ENCODE measurements around the gene RETREG2.

RETREG2 gene

DNA sequence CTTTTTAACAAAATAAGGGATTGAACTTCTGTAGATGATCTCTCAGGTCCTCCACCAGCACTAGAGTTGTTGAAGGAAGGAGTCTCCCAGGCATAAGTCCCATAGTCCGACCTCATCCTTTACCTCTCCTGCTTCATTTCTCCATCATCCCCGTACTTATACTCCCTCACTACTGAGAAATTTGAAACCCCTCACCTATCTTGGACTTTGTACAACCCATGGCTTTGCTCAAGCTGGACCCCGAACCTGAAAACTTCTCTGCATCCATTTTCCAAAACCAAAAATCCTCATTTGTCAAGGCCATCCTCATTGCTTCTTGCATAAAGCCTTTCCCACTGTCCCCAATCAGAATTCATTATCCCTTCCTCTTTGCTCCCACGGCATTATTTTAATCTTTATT, 17.0 kb upstream of the RETREG2 start:
- Mint-ChIP-seq H3K4me3 (peak overlapping the region; percentile 94), H3K27me3 (no peaks in the 10 kb centered on the region), H3K9me3 (no peaks in the 10 kb centered on the region), H3K36me3 (peaks cover 2% of the 10 kb centered on the region), H3K27ac (peak overlapping the region; percentile 100), H3K4me1 (peaks cover 25% of the 10 kb centered on the region)

- H3K27me3 Mint-ChIP-seq: no peaks in the 10 kb centered on the region
- H3K4me1 Mint-ChIP-seq: peaks cover 25% of the 10 kb centered on the region
- H3K9me3 Mint-ChIP-seq: no peaks in the 10 kb centered on the region
- H3K36me3 Mint-ChIP-seq: no peaks in the 10 kb centered on the region
- H3K27ac Mint-ChIP-seq: no peak overlapping the region
- H3K4me3 Mint-ChIP-seq: no peak overlapping the region
Observed at GRCh38 chr2:219163156-219163555, 14.9 kb upstream of the RETREG2 start.

GRCh38 chr2:219165058-219165911, 12.8 kb upstream of the RETREG2 start:
- Mint-ChIP-seq H3K9me3 (no peaks in the 10 kb centered on the region), H3K4me1 (peaks cover 12% of the 10 kb centered on the region), H3K4me3 (no peak overlapping the region), H3K36me3 (no peaks in the 10 kb centered on the region), H3K27ac (no peak overlapping the region), H3K27me3 (no peaks in the 10 kb centered on the region)

DNA sequence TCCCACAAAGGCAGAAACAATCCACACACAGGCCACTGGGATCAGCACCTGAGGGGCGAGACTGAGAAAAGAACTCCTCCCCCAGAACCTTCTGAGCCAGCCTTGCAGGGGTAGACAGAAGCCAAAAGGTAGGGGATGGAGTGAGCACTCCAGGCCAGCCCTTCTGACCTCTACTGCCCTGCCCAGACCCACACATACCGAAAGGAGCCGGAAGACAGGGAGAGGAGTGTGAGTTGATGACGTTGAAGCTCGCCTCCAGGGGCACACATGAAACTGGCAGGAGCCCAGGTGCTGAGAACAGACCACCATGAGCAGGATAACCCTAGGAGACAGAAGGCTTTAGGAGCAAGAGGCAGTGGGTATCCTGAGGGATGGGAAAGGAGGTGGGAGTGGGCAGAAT, 10.1 kb upstream of the RETREG2 start:
- Mint-ChIP-seq H3K4me3 (no peak overlapping the region), H3K36me3 (no peaks in the 10 kb centered on the region), H3K27me3 (no peaks in the 10 kb centered on the region), H3K27ac (no peak overlapping the region), H3K9me3 (no peaks in the 10 kb centered on the region), H3K4me1 (peaks cover 4% of the 10 kb centered on the region)

DNA sequence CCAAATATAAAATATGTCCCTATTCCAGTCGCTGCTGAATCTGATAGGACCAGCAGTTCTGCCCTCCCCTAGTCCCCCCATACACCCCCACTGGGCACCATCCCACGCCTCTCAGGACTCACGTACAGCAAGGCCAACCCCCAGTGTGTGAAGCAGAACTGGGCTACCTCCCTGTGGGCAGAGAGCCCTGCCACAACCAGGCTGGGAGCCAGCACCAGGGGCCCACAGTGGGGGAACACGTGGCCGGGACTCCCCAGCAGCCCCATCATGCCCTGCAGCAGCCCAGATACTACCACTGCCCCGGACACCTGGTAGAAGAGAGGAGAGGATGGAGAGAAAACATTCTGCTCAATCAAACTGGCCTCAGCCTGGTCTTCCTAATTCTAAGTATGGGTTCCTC, 9.5 kb upstream of the RETREG2 start:
- Mint-ChIP-seq H3K4me3 (no peak overlapping the region), H3K4me1 (peaks cover 4% of the 10 kb centered on the region), H3K27me3 (no peaks in the 10 kb centered on the region), H3K36me3 (no peaks in the 10 kb centered on the region), H3K9me3 (no peaks in the 10 kb centered on the region), H3K27ac (no peak overlapping the region)

DNA sequence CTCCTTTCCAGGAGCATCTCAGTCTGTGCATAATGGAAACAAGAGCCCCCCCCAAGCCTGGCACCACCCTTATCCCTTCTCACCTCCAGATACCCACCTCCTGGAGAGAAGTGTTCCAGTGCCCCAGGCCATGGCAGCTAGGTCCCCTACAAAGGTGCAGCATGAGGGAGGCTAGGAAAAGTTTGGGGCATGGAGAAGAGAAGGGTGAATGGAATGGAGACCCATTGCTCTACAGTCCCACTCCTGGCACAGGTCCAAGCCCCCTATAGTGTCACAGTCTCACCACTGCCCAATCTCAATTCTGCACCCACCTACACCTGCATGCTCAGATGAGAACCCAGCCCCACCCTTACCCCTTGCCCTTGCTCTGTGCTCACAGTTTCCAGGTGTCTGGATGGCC, 9.1 kb upstream of the RETREG2 start:
- peaks cover under 1% of the 10 kb centered on the region for H3K36me3 Mint-ChIP-seq
- no peak overlapping the region for H3K4me3 Mint-ChIP-seq
- peaks cover 6% of the 10 kb centered on the region for H3K4me1 Mint-ChIP-seq
- H3K9me3 Mint-ChIP-seq: no peaks in the 10 kb centered on the region
- no peak overlapping the region for H3K27ac Mint-ChIP-seq
- H3K27me3 Mint-ChIP-seq: no peaks in the 10 kb centered on the region

GRCh38 chr2:219169930-219170654, 8.0 kb upstream of the RETREG2 start, which contains the start of gene SLC23A3:
Gene SLC23A3, minus strand, starts transcription at chr2:219170029. Its CDS starts 45 bp downstream, at chr2:219169984.
- H3K9me3 Mint-ChIP-seq: no peaks in the 10 kb centered on the region
- peaks cover 17% of the 10 kb centered on the region for H3K4me1 Mint-ChIP-seq
- peak within 1 kb of the TSS; percentile 68 for H3K27ac Mint-ChIP-seq
- H3K4me3 Mint-ChIP-seq: no peak within 1 kb of the TSS
- H3K36me3 Mint-ChIP-seq: peaks cover 6% of the 10 kb centered on the region
- H3K27me3 Mint-ChIP-seq: no peaks in the 10 kb centered on the region

DNA sequence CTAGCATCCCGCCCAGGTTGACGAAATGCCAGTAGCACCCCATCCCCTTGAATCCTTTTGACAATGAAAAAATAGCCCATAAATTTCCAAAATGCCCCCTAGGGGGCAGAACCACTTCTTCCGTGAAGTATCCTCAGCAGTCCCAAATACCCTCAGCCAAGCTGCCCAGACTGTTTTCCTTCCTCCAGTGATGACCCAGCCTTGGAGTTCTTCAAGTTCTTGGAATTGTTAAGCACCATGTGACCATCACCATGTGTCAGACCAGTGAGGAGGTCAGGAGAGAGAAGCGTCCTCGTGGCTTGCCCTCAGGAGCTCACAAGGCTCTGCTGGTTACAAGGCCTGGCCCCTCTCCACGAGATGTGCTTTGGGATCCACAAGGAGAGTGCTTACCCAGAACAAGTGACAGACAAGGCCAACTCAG, 6.8 kb upstream of the RETREG2 start:
- peaks cover 27% of the 10 kb centered on the region for H3K4me1 Mint-ChIP-seq
- H3K27me3 Mint-ChIP-seq: no peaks in the 10 kb centered on the region
- peaks cover 6% of the 10 kb centered on the region for H3K36me3 Mint-ChIP-seq
- H3K4me3 Mint-ChIP-seq: no peak overlapping the region
- H3K9me3 Mint-ChIP-seq: no peaks in the 10 kb centered on the region
- no peak overlapping the region for H3K27ac Mint-ChIP-seq

DNA sequence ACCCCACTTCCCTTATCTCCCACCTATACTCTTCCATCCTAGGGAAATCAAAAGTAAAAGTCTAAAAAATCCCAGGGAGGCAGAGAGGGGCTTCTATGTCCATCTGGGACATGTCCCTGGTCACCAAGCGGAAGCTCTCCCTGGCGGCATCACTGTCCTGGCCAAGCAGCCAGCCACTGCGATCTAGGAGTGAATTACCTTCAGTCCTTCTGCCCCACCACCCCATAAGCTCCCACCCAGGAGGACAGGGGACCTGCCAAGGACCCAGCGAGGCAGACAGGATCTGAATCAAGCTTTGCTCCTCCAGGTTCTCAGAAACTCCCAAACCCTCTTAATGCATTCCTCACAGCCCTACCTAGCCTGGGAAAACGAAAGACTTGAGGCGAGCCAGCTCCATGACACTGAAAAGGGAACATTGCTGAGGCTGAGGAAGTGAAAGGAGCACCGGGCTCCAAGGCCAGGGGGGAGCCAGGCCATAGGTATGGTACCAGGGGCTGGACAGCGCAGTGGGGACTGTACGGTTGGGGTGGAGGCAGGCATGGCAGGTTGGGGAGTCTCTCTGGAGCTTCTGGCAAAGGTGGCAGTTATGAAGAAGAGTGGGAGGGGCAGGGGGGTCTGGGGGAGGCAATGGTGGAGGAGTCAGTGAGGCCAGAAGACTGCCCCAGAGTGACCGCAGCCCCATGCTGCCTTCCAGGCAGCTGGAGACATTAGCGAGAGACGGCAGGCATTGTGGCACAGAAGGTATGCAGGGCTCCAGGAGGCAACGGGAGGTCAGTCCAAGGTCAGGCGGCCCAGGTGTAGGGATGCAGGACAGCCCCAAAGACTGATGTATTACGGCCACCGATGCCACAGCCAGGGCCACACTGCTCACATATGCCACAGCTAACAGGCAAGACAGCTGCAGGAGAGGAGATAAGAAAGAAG, 5.6 kb upstream of the RETREG2 start:
- H3K4me1 Mint-ChIP-seq: peaks cover 29% of the 10 kb centered on the region
- H3K36me3 Mint-ChIP-seq: peaks cover 6% of the 10 kb centered on the region
- no peak overlapping the region for H3K4me3 Mint-ChIP-seq
- no peaks in the 10 kb centered on the region for H3K27me3 Mint-ChIP-seq
- H3K9me3 Mint-ChIP-seq: no peaks in the 10 kb centered on the region
- no peak overlapping the region for H3K27ac Mint-ChIP-seq

GRCh38 chr2:219173176-219173575, 4.9 kb upstream of the RETREG2 start:
- H3K27me3 Mint-ChIP-seq: no peaks in the 10 kb centered on the region
- peaks cover 32% of the 10 kb centered on the region for H3K4me1 Mint-ChIP-seq
- H3K36me3 Mint-ChIP-seq: peaks cover 6% of the 10 kb centered on the region
- no peak overlapping the region for H3K27ac Mint-ChIP-seq
- no peak overlapping the region for H3K4me3 Mint-ChIP-seq
- no peaks in the 10 kb centered on the region for H3K9me3 Mint-ChIP-seq

DNA sequence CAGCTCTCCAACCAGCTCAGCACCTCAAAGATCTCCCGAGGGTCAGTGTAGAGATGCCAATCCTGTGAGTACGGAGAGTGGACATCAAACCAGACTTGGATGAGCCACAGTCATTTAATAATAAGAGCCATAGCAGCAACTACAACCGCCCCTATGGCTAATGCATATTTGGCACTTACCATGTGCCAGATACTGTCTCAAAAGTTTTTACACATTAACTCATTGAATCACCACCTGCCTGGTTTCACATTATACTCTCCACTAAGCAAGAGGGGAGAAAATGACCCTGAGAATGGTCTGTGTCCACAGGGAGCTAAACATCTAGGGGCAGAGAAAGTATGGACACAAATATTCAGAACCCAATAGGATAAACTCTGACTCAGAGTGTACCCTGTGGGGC, 3.9 kb upstream of the RETREG2 start:
- Mint-ChIP-seq H3K9me3 (no peaks in the 10 kb centered on the region), H3K36me3 (peaks cover 6% of the 10 kb centered on the region), H3K27ac (peak overlapping the region; percentile 96), H3K4me1 (peaks cover 38% of the 10 kb centered on the region), H3K27me3 (no peaks in the 10 kb centered on the region), H3K4me3 (peak overlapping the region; percentile 99)

- no peaks in the 10 kb centered on the region for H3K9me3 Mint-ChIP-seq
- peaks cover 6% of the 10 kb centered on the region for H3K36me3 Mint-ChIP-seq
- H3K27ac Mint-ChIP-seq: peak overlapping the region; percentile 96
- H3K4me3 Mint-ChIP-seq: peak overlapping the region; percentile 99
- peaks cover 44% of the 10 kb centered on the region for H3K4me1 Mint-ChIP-seq
- H3K27me3 Mint-ChIP-seq: no peaks in the 10 kb centered on the region
Observed at GRCh38 chr2:219174801-219175200, 3.3 kb upstream of the RETREG2 start.

- Mint-ChIP-seq H3K4me1 (peaks cover 49% of the 10 kb centered on the region), H3K27me3 (no peaks in the 10 kb centered on the region), H3K4me3 (peak overlapping the region; percentile 99), H3K27ac (peak overlapping the region; percentile 72), H3K9me3 (no peaks in the 10 kb centered on the region), H3K36me3 (peaks cover 6% of the 10 kb centered on the region)
Observed at GRCh38 chr2:219175486-219175885, 2.6 kb upstream of the RETREG2 start.

- Mint-ChIP-seq H3K9me3 (no peaks in the 10 kb centered on the region), H3K4me3 (peak overlapping the region; percentile 99), H3K27ac (peak overlapping the region; percentile 72), H3K27me3 (no peaks in the 10 kb centered on the region), H3K36me3 (peaks cover 8% of the 10 kb centered on the region), H3K4me1 (peaks cover 55% of the 10 kb centered on the region)
Observed at GRCh38 chr2:219175928-219176817, 1.9 kb upstream of the RETREG2 start.

Measured in activated naive CD4-positive, alpha-beta T cell treated with anti-CD3 and anti-CD28 coated beads, Interleukin-2, amount 50 U/mL, for 24 hours (primary cell).